CD14-positive monocyte (primary cell): ENCODE data around the gene TIAM1. TPM values are rescaled to one million over a fixed set of nuclear protein-coding genes. Genes with fewer than 3 reads are reported as not detected.

ENCODE experiments used
- DNase-seq, 3 donors: peaks; one replicate each; pipeline ENCODE4 v3.0.0-alpha.2; 2011 to 2022
- H2AFZ ChIP-seq: 2 replicates; pipeline ENCODE4 v1.6.0; 2012; ENCODE audit warnings: mild to moderate bottlenecking, low read depth, low read length, inconsistent platforms; ENCODE audit not compliant: insufficient read depth, poor library complexity, severe bottlenecking
- H3K27ac ChIP-seq, 2 donors: 1 replicate in 1 of 2; 2 replicates in 1 of 2; pipeline ENCODE4 v1.5.1; 2012 to 2013; ENCODE audit warnings: low read length in 2 of 2, control low read depth in 1 of 2, inconsistent platforms in 1 of 2, low read depth in 1 of 2, mild to moderate bottlenecking in 1 of 2
- H3K27me3 ChIP-seq, 2 donors: one replicate each; pipeline versions ENCODE4 v1.6.0 to v1.6.1; 2011 to 2013; ENCODE audit warnings: low read length in 2 of 2; ENCODE audit not compliant: control insufficient read depth in 2 of 2, insufficient read depth in 2 of 2
- H3K36me3 ChIP-seq, 2 donors: replicated peaks in 1 of 2; 1 replicate in 1 of 2; 2 replicates in 1 of 2; pipeline versions ENCODE4 v1.5.1 to v1.6.1; 2012 to 2013; ENCODE audit warnings: low read length in 2 of 2, control low read depth in 1 of 2, inconsistent platforms in 1 of 2, mild to moderate bottlenecking in 1 of 2; ENCODE audit not compliant: insufficient read depth in 2 of 2, control insufficient read depth in 1 of 2
- H3K4me1 ChIP-seq, 2 donors: 1 replicate in 1 of 2; 2 replicates in 1 of 2; pipeline versions ENCODE4 v1.5.1 to v1.6.1; 2012 to 2013; ENCODE audit warnings: low read length in 2 of 2, control low read depth in 1 of 2, inconsistent platforms in 1 of 2, mild to moderate bottlenecking in 1 of 2, moderate library complexity in 1 of 2; ENCODE audit not compliant: insufficient read depth in 2 of 2, control insufficient read depth in 1 of 2
- H3K4me2 ChIP-seq: replicated peaks from 2 replicates; pipeline ENCODE3; 2012; ENCODE audit warnings: low read length, moderate library complexity, mild to moderate bottlenecking; ENCODE audit not compliant: poor library complexity, severe bottlenecking; ENCODE audit errors: extremely low read depth
- H3K4me3 ChIP-seq, 3 experiments: fragments of 200-600 bp in 1 of 3; sonication (generic) in 1 of 3; replicated peaks in 1 of 3; 1 replicate in 2 of 3; 2 replicates in 1 of 3; pipeline ENCODE4 v1.5.1; 2011 to 2013; ENCODE audit warnings: low read length in 3 of 3, mild to moderate bottlenecking in 3 of 3, control low read depth in 2 of 3, low read depth in 2 of 3, inconsistent platforms in 1 of 3, moderate library complexity in 1 of 3
- H3K79me2 ChIP-seq: 2 replicates; pipeline ENCODE4 v1.6.0; 2012; ENCODE audit warnings: mild to moderate bottlenecking, control low read depth, inconsistent platforms, low read length, moderate library complexity; ENCODE audit not compliant: insufficient read depth
- H3K9ac ChIP-seq: 2 replicates; pipeline ENCODE4 v1.6.0; 2017; ENCODE audit warnings: low read length, mild to moderate bottlenecking; ENCODE audit not compliant: insufficient read depth, poor library complexity, severe bottlenecking
- H3K9me3 ChIP-seq, 2 donors: replicated peaks in 1 of 2; 1 replicate in 1 of 2; 2 replicates in 1 of 2; pipeline versions ENCODE4 v1.5.1 to v1.6.1; 2012 to 2013; ENCODE audit warnings: low read length in 2 of 2, control low read depth in 1 of 2; ENCODE audit not compliant: control insufficient read depth in 1 of 2, insufficient read depth in 1 of 2
- H4K20me1 ChIP-seq: 2 replicates; pipeline ENCODE4 v1.6.0; 2012; ENCODE audit warnings: mild to moderate bottlenecking, low read length, control low read depth, moderate library complexity; ENCODE audit not compliant: insufficient read depth
- H3K27ac Mint-ChIP-seq, 7 donors: one replicate each; pipeline ENCODE4 v1.8.0; 2020; ENCODE audit warnings: mild to moderate bottlenecking in 7 of 7, mixed read lengths in 7 of 7, moderate library complexity in 6 of 7, inconsistent platforms in 2 of 7
- H3K27me3 Mint-ChIP-seq, 3 donors: one replicate each; pipeline ENCODE4 v1.8.0; 2021 to 2022; ENCODE audit warnings: low read depth in 3 of 3, mild to moderate bottlenecking in 3 of 3, mixed read lengths in 3 of 3, moderate library complexity in 3 of 3, inconsistent platforms in 1 of 3
- H3K36me3 Mint-ChIP-seq, 2 donors: one replicate each; pipeline ENCODE4 v1.8.0; 2020; ENCODE audit warnings: mixed read lengths in 2 of 2, inconsistent platforms in 1 of 2, mild to moderate bottlenecking in 1 of 2
- H3K4me1 Mint-ChIP-seq: one replicate; pipeline ENCODE4 v1.8.0; 2020; ENCODE audit warnings: mild to moderate bottlenecking, mixed read lengths
- H3K4me3 Mint-ChIP-seq, 2 donors: one replicate each; pipeline ENCODE4 v1.8.0; 2020; ENCODE audit warnings: mild to moderate bottlenecking in 2 of 2, mixed read lengths in 2 of 2, moderate library complexity in 1 of 2
- H3K9me3 Mint-ChIP-seq, 7 donors: one replicate each; pipeline ENCODE4 v1.8.0; 2020 to 2022; ENCODE audit warnings: mixed read lengths in 7 of 7, mild to moderate bottlenecking in 6 of 7, moderate library complexity in 6 of 7, inconsistent platforms in 2 of 7
- WGBS: methylation state at CpG from one replicate; pipeline ENCODE4 v1.1.5; 2013; ENCODE audit warnings: missing lambda C conversion rate; ENCODE audit not compliant: insufficient coverage; 5-methylcytosine and 5-hydroxymethylcytosine counted together
- intact Hi-C, 2 donors: fragments of 100-400 bp; cut with micrococcal nuclease; formaldehyde crosslinking; loops; one replicate each; pipeline versions ENCODE4 v1.15.0 to v1.15.1; 2023
- polyA plus RNA-seq, 3 donors: library from polyadenylated mRNA; depleted of rRNA in 1 of 3; unstranded in 2 of 3; stranded (reverse) in 1 of 3; fragments of 300-500 nt in 2 of 3; fragments of >200 nt in 1 of 3; fragmentation: Illumina TruSeq in 2 of 3; gene quantifications; 1 replicate in 2 of 3; 2 replicates in 1 of 3; pipeline ENCODE4 v1.2.3, GENCODE V29; 2012 to 2021
- TF ChIP-seq, protein P1 (sequence below): fragments of 200-600 bp; IDR thresholded peaks from one replicate; pipeline ENCODE4 v1.8.0; 2022; ENCODE audit warnings: antibody characterized with exemption, mild to moderate bottlenecking

Gene TIAM1
- polyA plus RNA-seq, 3 donors, result 17.7 to 55.0 (median 45.3) TPM

DNA sequence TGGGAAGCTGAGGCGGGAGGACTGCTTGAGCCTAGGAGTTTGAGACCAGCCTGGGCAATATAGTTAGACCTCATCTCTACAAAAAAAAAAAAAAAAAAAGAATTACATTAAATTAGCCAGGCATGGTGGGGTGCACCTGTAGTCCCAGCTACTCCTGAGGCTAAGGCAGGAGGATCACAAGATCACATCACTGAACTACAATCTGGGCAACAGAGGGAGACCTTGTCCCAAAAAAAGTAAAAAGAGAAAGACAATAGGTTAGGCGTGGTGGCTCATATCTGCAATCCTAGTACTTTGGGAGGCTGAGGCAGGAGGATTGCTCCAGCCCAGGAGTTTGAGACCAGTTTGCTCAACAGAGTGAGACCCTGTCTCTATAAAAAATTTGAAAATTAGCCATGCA, 130.3 kb downstream of the TIAM1 start:
- no peak overlapping the region for H2AFZ ChIP-seq
- Mint-ChIP-seq H3K27me3 (peaks cover 0 to 3% (median 0%) of the 10 kb centered on the region in 3 donors), H3K4me1 (no peaks in the 10 kb centered on the region), H3K36me3 (peaks cover 66 to 86% of the 10 kb centered on the region in 2 donors), H3K9me3 (no peaks in the 10 kb centered on the region), H3K4me3 (no peak overlapping the region), H3K27ac (no peak overlapping the region)
- peaks cover 31% of the 10 kb centered on the region for H4K20me1 ChIP-seq
- intact Hi-C loops, result no loop called here
- no peaks in the 10 kb centered on the region for H3K27me3 ChIP-seq
- H3K27ac ChIP-seq, result no peak overlapping the region
- no peaks in the 10 kb centered on the region for H3K79me2 ChIP-seq
- no peaks in the 10 kb centered on the region for H3K9me3 ChIP-seq
- peaks cover 38 to 90% of the 10 kb centered on the region in 2 donors for H3K36me3 ChIP-seq
- DNase-seq, result no peak
- no peak overlapping the region for H3K9ac ChIP-seq
- H3K4me2 ChIP-seq, result no peak overlapping the region
- no peaks in the 10 kb centered on the region for H3K4me1 ChIP-seq
- 89% methylated on average over 1 of the region's 2 CpGs for WGBS
- no peak overlapping the region for H3K4me3 ChIP-seq
- TF ChIP-seq, protein P1, sequence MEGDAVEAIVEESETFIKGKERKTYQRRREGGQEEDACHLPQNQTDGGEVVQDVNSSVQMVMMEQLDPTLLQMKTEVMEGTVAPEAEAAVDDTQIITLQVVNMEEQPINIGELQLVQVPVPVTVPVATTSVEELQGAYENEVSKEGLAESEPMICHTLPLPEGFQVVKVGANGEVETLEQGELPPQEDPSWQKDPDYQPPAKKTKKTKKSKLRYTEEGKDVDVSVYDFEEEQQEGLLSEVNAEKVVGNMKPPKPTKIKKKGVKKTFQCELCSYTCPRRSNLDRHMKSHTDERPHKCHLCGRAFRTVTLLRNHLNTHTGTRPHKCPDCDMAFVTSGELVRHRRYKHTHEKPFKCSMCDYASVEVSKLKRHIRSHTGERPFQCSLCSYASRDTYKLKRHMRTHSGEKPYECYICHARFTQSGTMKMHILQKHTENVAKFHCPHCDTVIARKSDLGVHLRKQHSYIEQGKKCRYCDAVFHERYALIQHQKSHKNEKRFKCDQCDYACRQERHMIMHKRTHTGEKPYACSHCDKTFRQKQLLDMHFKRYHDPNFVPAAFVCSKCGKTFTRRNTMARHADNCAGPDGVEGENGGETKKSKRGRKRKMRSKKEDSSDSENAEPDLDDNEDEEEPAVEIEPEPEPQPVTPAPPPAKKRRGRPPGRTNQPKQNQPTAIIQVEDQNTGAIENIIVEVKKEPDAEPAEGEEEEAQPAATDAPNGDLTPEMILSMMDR, result no peak

DNA sequence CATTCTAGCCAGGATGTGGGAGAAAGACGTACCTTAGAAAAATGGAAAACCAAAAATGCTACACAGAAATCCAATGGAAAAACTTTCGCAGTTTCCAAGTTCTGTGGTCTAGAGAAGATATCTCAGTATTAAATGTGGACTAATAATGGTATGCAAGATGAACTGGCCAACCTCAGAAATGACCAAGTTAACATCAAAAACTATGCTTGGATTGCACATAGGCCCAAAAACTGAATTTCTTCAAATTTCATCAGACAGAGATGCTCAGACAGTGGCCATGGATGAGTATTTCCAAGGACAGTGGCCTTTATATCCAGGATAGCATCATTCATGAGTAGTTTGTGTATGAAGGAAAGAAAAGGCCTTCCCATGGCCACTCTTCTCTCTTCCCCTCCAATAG, 132.2 kb downstream of the TIAM1 start:
- Histone ChIP-seq H2AFZ (no peak overlapping the region), H3K79me2 (no peaks in the 10 kb centered on the region), H3K27me3 (no peaks in the 10 kb centered on the region), H3K27ac (no peak overlapping the region), H3K9me3 (no peaks in the 10 kb centered on the region), H3K4me1 (no peaks in the 10 kb centered on the region), H3K9ac (no peak overlapping the region), H4K20me1 (peaks cover 16% of the 10 kb centered on the region), H3K36me3 (peaks cover 41 to 90% of the 10 kb centered on the region in 2 donors), H3K4me2 (no peak overlapping the region), H3K4me3 (no peak overlapping the region)
- Mint-ChIP-seq H3K36me3 (peaks cover 72 to 91% of the 10 kb centered on the region in 2 donors), H3K9me3 (no peaks in the 10 kb centered on the region), H3K27ac (no peak overlapping the region), H3K4me3 (no peak overlapping the region), H3K27me3 (peaks cover 0 to 3% (median 0%) of the 10 kb centered on the region in 3 donors), H3K4me1 (no peaks in the 10 kb centered on the region)
- intact Hi-C loops, result no loop called here
- DNase-seq, result no peak
- WGBS, result no CpG with 5 or more reads among the region's 2 CpGs
- TF ChIP-seq, protein P1, result no peak
